Uterus (tissue), 2 donors: ENCODE measurements around the gene SURF2.

Experiments
- POLR2A ChIP-seq, 2 donors: fragments of 450-650 bp; IDR thresholded peaks; one replicate each; pipeline ENCODE4 v1.6.1; 2016; ENCODE audit warnings: antibody characterized with exemption in 2 of 2, mild to moderate bottlenecking in 1 of 2, moderate library complexity in 1 of 2
- TF ChIP-seq, protein P1 (sequence below), 4 experiments: fragments of 200-600 bp in 2 of 4; fragments of 450-650 bp in 2 of 4; sonication (generic) in 2 of 4; IDR thresholded peaks; one replicate each; pipeline ENCODE4 v1.5.1; 2016 to 2019; ENCODE audit warnings: antibody characterized with exemption in 4 of 4, mild to moderate bottlenecking in 2 of 4, moderate library complexity in 1 of 4

DNA sequence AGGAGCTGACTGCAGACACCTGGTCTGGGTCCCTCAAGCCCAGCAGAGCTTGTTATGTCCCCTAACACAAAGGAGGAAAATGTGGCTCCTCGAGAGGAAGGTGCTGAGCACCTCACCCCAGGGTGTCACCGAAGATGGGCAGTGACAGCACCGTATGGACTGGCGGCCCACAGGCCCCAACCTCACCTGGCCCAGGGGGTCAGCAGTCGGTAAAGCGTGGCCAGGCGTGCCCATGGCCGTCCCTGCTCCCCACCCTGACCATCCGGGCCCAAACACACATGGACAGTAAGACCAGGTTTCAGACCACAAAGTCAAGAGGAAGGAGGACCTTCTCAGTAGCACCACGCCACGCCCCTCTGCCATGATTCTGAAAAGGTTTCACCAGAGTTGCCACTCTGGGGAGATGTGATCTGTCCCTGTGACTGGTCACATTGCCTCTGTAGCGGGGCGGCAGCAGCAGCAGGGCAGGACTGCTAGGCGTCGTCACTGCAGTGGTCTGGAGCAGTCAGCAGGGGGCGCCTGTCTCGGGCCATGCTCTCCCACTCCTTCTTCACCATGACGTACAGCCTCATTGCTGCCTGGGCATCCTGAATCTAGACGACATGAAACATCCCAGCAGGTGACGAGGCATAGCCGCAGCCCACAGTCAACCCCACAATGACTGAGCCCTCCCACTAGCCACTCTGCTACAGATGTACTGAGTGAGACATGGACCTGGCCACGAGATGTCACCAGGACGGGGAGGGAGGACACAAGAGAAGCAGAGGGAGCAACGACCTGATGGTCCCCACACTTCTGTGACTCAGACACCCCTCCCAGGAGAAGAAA, 50.3 kb downstream of the SURF2 start:
- TF ChIP-seq, protein P1, sequence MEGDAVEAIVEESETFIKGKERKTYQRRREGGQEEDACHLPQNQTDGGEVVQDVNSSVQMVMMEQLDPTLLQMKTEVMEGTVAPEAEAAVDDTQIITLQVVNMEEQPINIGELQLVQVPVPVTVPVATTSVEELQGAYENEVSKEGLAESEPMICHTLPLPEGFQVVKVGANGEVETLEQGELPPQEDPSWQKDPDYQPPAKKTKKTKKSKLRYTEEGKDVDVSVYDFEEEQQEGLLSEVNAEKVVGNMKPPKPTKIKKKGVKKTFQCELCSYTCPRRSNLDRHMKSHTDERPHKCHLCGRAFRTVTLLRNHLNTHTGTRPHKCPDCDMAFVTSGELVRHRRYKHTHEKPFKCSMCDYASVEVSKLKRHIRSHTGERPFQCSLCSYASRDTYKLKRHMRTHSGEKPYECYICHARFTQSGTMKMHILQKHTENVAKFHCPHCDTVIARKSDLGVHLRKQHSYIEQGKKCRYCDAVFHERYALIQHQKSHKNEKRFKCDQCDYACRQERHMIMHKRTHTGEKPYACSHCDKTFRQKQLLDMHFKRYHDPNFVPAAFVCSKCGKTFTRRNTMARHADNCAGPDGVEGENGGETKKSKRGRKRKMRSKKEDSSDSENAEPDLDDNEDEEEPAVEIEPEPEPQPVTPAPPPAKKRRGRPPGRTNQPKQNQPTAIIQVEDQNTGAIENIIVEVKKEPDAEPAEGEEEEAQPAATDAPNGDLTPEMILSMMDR (IDR thresholded peaks at IDR 0.05): peak; percentile 66 to 82 (median 80)
- TF ChIP-seq POLR2A (IDR thresholded peaks at IDR 0.05): no peak
